ENCODE data around the gene MTHFSD. TPM values are rescaled to one million over a fixed set of nuclear protein-coding genes. Genes with fewer than 3 reads are reported as not detected.
A peak's percentile ranks its signal among the peaks of the same experiment; 100 is the strongest.

MTHFSD gene
- total RNA-seq, 1 experiment from 2014 or later = 15.7 TPM

DNA sequence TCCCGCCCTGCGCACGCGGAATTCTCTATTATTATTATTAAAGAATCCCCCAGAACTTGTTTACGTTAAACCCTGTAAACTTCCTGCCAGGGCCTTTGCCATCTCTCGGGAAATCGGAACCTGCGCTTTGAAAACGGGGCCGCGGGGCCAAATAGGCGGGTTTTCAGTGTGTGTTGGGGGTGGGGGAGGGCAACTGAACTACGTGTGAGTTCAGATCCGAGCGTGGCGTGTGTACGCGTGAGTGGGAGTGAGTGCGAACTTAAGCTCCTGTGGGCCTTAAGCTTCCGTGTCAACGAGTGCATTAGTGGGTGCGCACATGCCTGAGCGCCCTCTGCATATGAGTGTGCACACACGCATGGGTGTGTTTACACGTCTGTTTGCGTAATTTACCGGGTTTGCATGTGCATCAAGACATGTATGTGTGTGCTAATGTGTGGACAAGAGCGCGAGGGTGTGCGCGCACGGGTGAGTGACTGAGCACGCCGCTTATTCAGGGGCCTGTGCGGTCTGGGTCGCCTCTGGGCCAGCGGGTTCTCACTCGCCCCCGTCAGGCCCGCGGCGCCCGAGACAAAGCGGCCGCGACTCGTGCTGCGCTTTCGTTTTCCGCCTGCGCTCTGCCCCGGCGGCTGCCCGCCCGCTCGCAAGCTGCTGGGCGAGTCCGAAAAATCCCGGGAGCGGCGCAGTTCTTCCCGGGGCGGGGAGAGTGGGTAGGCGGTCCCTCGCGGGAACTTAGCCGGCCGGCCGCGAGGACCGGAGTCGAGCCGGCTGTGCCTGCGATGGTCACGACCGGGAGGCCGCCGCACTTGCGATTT, 45.9 kb downstream of the MTHFSD start:
- no peak overlapping the region for H3K27ac Mint-ChIP-seq
- peaks cover 2% of the 10 kb centered on the region; the same call in 1 of the 2 replicates for H3K36me3 Mint-ChIP-seq
- ChIA-PET CTCF (no interaction called here), POLR2A (no interaction called here)
- no peaks in the 10 kb centered on the region for H3K9me3 Mint-ChIP-seq
- peaks cover 52% of the 10 kb centered on the region for H3K4me1 Mint-ChIP-seq
- TF ChIP-seq ZNF396 (CRISPR knock-in tag; IDR thresholded peaks at IDR 0.05; ENCODE audit: borderline replicate concordance) (no peak), IRF2 (CRISPR knock-in tag; IDR thresholded peaks at IDR 0.05; ENCODE audit: borderline replicate concordance, low read depth) (no peak), GTF2I (CRISPR knock-in tag; conservative IDR thresholded peaks at IDR 0.05) (no peak), FOXJ3 (CRISPR knock-in tag; IDR thresholded peaks at IDR 0.05; ENCODE audit: borderline replicate concordance) (no peak), ZNF317 (CRISPR knock-in tag; IDR thresholded peaks at IDR 0.05; ENCODE audit: borderline replicate concordance, low read depth) (no peak), ATF6 (CRISPR knock-in tag; IDR thresholded peaks at IDR 0.05) (no peak), MXD4 (CRISPR knock-in tag; IDR thresholded peaks at IDR 0.05; ENCODE audit: borderline replicate concordance) (no peak), MLX (CRISPR knock-in tag; IDR thresholded peaks at IDR 0.05) (no peak), HMGXB4 (CRISPR knock-in tag; IDR thresholded peaks at IDR 0.05) (no peak), ZSCAN18 (CRISPR knock-in tag; IDR thresholded peaks at IDR 0.05) (no peak), OVOL2 (CRISPR knock-in tag; IDR thresholded peaks at IDR 0.05; ENCODE audit: borderline replicate concordance) (no peak), ELF4 (CRISPR knock-in tag; IDR thresholded peaks at IDR 0.05; ENCODE audit: low read depth) (no peak), STAT6 (CRISPR knock-in tag; conservative IDR thresholded peaks at IDR 0.05; ENCODE audit: low read depth) (no peak)
- TF ChIP-seq, protein P1, sequence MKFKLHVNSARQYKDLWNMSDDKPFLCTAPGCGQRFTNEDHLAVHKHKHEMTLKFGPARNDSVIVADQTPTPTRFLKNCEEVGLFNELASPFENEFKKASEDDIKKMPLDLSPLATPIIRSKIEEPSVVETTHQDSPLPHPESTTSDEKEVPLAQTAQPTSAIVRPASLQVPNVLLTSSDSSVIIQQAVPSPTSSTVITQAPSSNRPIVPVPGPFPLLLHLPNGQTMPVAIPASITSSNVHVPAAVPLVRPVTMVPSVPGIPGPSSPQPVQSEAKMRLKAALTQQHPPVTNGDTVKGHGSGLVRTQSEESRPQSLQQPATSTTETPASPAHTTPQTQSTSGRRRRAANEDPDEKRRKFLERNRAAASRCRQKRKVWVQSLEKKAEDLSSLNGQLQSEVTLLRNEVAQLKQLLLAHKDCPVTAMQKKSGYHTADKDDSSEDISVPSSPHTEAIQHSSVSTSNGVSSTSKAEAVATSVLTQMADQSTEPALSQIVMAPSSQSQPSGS (CRISPR knock-in tag; IDR thresholded peaks at IDR 0.05; ENCODE audit: borderline replicate concordance, low read depth) = no peak
- DNase-seq (ENCODE audit: low spot score) = no peak
- peak overlapping the region; percentile 66 for H3K4me3 Mint-ChIP-seq
- ATAC-seq = no peak
- H3K27me3 Mint-ChIP-seq (ENCODE audit: low read depth) = peaks cover 96% of the 10 kb centered on the region

All from WTC11 (cell line).